Measurements from ENCODE around the gene FAM98C. TPM values are rescaled to one million over a fixed set of nuclear protein-coding genes. Genes with fewer than 3 reads are reported as not detected.

Gene FAM98C
- total and polyA plus RNA-seq, 2 donors (not counting 1 experiment from before 2014, with no cell fraction given), result 44.1 to 73.5 TPM

DNA sequence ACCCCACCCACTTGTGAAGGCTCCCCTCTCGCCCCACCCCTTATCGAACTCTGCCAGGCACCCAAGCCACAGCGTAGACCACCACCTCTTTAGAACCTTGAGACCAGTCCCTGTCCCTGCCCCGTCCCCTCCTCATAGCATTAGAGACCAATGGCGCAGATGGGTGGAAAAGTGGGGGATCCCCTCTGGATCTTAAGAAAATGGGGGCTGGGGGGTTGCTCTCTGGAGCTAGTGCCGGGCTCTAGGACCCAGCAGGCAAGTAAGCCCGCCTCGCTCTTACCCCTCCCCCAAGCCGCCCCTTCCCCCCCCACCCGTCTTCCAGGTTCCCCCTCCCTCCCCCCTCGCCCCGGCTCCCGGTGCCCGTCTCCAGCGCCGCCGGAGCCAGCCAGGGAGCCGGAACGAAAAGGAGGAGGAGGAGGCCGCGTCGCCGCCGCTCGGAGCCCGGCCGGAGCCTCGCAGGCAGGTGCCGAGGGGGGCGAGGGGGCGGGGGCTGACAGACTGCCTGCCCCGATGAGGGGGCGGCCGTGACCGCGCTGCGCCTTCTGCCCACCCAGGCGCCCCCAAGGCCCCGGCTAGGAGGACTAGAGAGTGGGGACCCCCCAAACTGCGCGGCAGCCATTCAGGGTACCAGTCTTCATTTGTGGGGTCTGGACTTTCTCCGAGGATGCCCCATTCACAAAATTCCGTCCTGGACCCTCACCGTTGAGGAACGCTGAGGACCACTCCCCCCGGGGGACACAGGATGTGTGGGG is 14.4 kb upstream of the FAM98C start, which contains the start of gene SPRED3:
SPRED3 (plus strand) TSS at position 349 of the 752 bp plus-strand sequence. CDS start 1,606 bp downstream, outside the sequence.
- H2AFZ ChIP-seq (ENCODE audit: insufficient read depth, low read depth, low read length, poor library complexity, severe bottlenecking), result peak within 1 kb of the TSS; percentile 53
- WGBS (ENCODE audit: insufficient coverage), result under 1% methylated on average over 36 of the region's 46 CpGs
- H3K27me3 Mint-ChIP-seq, result peaks cover 29% of the 10 kb centered on the region

More for the DNA sequence above, 14.4 kb upstream of the FAM98C start, which contains the start of gene SPRED3:
- Histone ChIP-seq H3K36me3 (replicated peaks in 1 of 2; ENCODE audit: control extremely low read depth in 1 of 2, control insufficient read depth in 1 of 2, extremely low read depth in 1 of 2, insufficient read depth in 2 of 2, low read length in 1 of 2) (peaks cover 0 to 14% of the 10 kb centered on the region in 2 experiments), H4K20me1 (ENCODE audit: control insufficient read depth, insufficient read depth, low read length, poor library complexity, severe bottlenecking) (peaks cover 45% of the 10 kb centered on the region), H3K4me3 (ENCODE audit: control extremely low read depth in 1 of 5, extremely low read depth in 1 of 5, insufficient read depth in 1 of 5, low read depth in 2 of 5, low read length in 4 of 5) (peak within 1 kb of the TSS; percentile 11 to 77 (median 41)), H3K9ac (ENCODE audit: low read length) (peak within 1 kb of the TSS; percentile 69), H3K9me3 (ENCODE audit: control extremely low read depth in 1 of 3, control insufficient read depth in 2 of 3, insufficient read depth in 1 of 3, low read length in 2 of 3) (peaks cover 0 to 30% (median 0%) of the 10 kb centered on the region in 3 donors), H3K4me2 (replicated peaks; ENCODE audit: low read depth, low read length, poor library complexity, severe bottlenecking) (peak within 1 kb of the TSS; percentile 97), H3K79me2 (ENCODE audit: control insufficient read depth, insufficient read depth, low read length) (no peaks in the 10 kb centered on the region), H3K27me3 (replicated peaks in 1 of 4; ENCODE audit: control extremely low read depth in 1 of 4, control insufficient read depth in 3 of 4, insufficient read depth in 4 of 4, low read length in 3 of 4) (peaks cover 0 to 49% (median 22%) of the 10 kb centered on the region in 4 experiments), H3K27ac (ENCODE audit: low read length in 2 of 2) (no peak within 1 kb of the TSS), H3K4me1 (ENCODE audit: control insufficient read depth in 2 of 2, insufficient read depth in 2 of 2, low read length in 2 of 2) (peaks cover 36% of the 10 kb centered on the region in 2 donors)
- H3K4me3 Mint-ChIP-seq, result peak within 1 kb of the TSS; percentile 97
- intact Hi-C loops (cut with micrococcal nuclease), result loop anchor here (1.0 to 5.0 kb wide), 2 partner anchors 52 to 229 kb away; partner anchors contain the start of genes EIF3K and MAP4K1
- ChIA-PET POLR2A (interaction anchor here (0.6 to 2.5 kb wide), 6 partner anchors 12 to 27 kb away, joined by 3 to 11 read pairs (median 5); partner anchors contain the start of genes FAM98C and PSMD8), CTCF (interaction anchor here (1.1 to 2.3 kb wide), 3 partner anchors 9 to 53 kb away, joined by 3 to 20 read pairs (median 4); partner anchors contain the start of genes CATSPERG and FAM98C)
- no peaks in the 10 kb centered on the region for H3K9me3 Mint-ChIP-seq (ENCODE audit: insufficient read depth)
- peaks cover 31% of the 10 kb centered on the region for H3K4me1 Mint-ChIP-seq
- no peak for TF ChIP-seq EZH2 (IDR thresholded peaks at IDR 0.05; ENCODE audit: borderline replicate concordance, insufficient read depth, low read depth, low read length, poor library complexity, severe bottlenecking)
- TF ChIP-seq, protein P1, sequence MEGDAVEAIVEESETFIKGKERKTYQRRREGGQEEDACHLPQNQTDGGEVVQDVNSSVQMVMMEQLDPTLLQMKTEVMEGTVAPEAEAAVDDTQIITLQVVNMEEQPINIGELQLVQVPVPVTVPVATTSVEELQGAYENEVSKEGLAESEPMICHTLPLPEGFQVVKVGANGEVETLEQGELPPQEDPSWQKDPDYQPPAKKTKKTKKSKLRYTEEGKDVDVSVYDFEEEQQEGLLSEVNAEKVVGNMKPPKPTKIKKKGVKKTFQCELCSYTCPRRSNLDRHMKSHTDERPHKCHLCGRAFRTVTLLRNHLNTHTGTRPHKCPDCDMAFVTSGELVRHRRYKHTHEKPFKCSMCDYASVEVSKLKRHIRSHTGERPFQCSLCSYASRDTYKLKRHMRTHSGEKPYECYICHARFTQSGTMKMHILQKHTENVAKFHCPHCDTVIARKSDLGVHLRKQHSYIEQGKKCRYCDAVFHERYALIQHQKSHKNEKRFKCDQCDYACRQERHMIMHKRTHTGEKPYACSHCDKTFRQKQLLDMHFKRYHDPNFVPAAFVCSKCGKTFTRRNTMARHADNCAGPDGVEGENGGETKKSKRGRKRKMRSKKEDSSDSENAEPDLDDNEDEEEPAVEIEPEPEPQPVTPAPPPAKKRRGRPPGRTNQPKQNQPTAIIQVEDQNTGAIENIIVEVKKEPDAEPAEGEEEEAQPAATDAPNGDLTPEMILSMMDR (IDR thresholded peaks at IDR 0.05), result no peak
- peak within 1 kb of the TSS; percentile 75 for H3K27ac Mint-ChIP-seq
- DNase-seq (peak; percentile 34), ATAC-seq (ENCODE audit: low read depth) (no peak)

Measured in B cell (primary cell).